Glutamatergic neuron (in vitro differentiated cells): ENCODE results near the gene SCCPDH. TPM values are rescaled to one million over a fixed set of nuclear protein-coding genes. Genes with fewer than 3 reads are reported as not detected.

ENCODE experiments used
- DNase-seq: peaks from one replicate; pipeline ENCODE4 v3.0.0; 2022
- H3K27ac Mint-ChIP-seq: one replicate; pipeline ENCODE4 v1.8.0; 2020; ENCODE audit warnings: mild to moderate bottlenecking, mixed read lengths, inconsistent platforms; ENCODE audit not compliant: unreplicated experiment
- H3K27me3 Mint-ChIP-seq: one replicate; pipeline ENCODE4 v1.8.0; 2020; ENCODE audit warnings: mild to moderate bottlenecking, moderate library complexity, mixed read lengths, inconsistent platforms; ENCODE audit not compliant: unreplicated experiment
- H3K36me3 Mint-ChIP-seq: one replicate; pipeline ENCODE4 v1.8.0; 2020; ENCODE audit warnings: mild to moderate bottlenecking, mixed read lengths, inconsistent platforms; ENCODE audit not compliant: unreplicated experiment
- H3K4me1 Mint-ChIP-seq: one replicate; pipeline ENCODE4 v1.8.0; 2020; ENCODE audit warnings: mild to moderate bottlenecking, low read depth, mixed read lengths, inconsistent platforms; ENCODE audit not compliant: unreplicated experiment
- H3K4me3 Mint-ChIP-seq: one replicate; pipeline ENCODE4 v1.8.0; 2020; ENCODE audit warnings: mild to moderate bottlenecking, mixed read lengths, inconsistent platforms; ENCODE audit not compliant: unreplicated experiment
- H3K9me3 Mint-ChIP-seq: one replicate; pipeline ENCODE4 v1.8.0; 2020; ENCODE audit warnings: mild to moderate bottlenecking, moderate library complexity, mixed read lengths, inconsistent platforms; ENCODE audit not compliant: unreplicated experiment
- total RNA-seq: library from RNA; stranded (reverse); fragmentation: NEBNext Ultra II Directional; extraction: Animal tissue kit (Norgen Biotek cat#: 25700); gene quantifications from one replicate; pipeline ENCODE4 v1.2.1, GENCODE V29; 2021; ENCODE audit not compliant: unreplicated experiment
- TF ChIP-seq, protein P1 (sequence below): fragments of 200-600 bp; sonication (generic); IDR thresholded peaks from one replicate; pipeline ENCODE4 v1.5.0; 2021; ENCODE audit not compliant: partially characterized antibody, unreplicated experiment

Gene SCCPDH
- total RNA-seq, 1 donor from 2014 or later: 34.6 TPM

DNA sequence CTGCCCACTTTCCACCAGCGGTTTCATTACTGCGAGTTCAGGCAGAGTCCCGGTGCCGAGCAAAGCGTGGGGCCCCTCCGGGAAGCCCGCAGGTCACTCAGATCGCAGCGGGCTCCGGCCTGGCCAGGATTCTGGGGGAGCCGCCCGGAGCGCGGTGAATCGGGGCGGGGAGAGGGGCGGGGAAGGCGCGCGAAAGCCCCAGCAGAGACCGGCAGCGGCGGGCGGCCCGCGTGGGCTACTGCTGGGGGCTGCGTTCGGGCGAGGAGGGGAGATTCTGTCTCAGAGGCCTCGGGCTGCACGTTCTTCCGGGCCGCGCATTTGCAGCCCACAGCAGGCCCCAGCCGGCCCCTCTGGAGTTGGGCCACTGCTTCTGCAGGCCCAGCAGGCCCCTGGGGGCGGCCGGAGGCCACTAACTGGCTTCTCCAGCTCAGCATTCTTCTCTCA, 64.7 kb downstream of the SCCPDH start:
- Mint-ChIP-seq H3K36me3 (peaks cover 17% of the 10 kb centered on the region), H3K27ac (peak overlapping the region; percentile 52), H3K9me3 (peaks cover 22% of the 10 kb centered on the region), H3K4me3 (peak overlapping the region; percentile 53), H3K4me1 (peaks cover 20% of the 10 kb centered on the region), H3K27me3 (peaks cover 26% of the 10 kb centered on the region)
- TF ChIP-seq, protein P1, sequence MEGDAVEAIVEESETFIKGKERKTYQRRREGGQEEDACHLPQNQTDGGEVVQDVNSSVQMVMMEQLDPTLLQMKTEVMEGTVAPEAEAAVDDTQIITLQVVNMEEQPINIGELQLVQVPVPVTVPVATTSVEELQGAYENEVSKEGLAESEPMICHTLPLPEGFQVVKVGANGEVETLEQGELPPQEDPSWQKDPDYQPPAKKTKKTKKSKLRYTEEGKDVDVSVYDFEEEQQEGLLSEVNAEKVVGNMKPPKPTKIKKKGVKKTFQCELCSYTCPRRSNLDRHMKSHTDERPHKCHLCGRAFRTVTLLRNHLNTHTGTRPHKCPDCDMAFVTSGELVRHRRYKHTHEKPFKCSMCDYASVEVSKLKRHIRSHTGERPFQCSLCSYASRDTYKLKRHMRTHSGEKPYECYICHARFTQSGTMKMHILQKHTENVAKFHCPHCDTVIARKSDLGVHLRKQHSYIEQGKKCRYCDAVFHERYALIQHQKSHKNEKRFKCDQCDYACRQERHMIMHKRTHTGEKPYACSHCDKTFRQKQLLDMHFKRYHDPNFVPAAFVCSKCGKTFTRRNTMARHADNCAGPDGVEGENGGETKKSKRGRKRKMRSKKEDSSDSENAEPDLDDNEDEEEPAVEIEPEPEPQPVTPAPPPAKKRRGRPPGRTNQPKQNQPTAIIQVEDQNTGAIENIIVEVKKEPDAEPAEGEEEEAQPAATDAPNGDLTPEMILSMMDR: no peak
- no peak for DNase-seq

DNA sequence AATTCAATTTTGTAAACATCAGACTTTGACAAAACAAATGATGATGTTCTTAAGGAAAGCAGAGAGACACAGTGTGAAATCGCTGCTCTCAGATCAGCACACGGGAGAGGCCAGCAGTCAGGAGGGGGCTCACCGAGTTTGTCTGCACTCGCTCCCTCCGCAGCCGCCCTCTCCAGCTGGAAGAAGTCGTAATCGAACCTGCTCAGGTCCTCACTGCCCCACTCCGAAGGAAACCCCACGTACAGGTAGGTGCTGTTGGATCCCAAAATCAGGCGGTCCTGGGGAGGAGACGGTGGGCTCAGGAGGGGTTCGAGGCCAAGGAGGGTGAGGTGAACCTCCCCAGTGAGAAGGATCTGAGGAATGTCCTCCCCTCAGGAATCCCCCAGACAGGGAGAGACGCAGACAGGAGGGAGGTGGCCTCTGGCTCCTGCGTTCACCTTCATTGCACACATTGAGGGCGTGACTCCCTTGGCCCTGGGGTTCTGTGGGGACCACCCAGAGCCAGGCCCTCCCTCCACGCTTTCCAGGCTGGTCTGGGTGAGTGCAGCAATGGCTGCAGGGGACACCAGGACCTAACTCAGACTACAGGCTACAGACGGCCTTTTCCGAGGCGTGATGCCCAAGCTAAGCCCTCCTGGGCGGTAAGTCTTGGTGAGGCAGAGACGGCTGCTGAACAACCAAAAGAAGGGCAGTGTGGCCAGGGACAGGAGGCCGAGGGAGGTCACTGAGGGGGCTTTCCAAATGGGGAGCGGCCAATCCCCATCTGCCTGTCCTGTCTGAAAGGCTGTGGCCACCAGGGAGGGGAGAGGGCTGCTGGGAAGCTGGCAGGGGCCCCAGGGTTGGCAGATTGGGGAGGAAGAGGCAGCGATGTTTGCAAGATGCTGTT, 65.5 kb downstream of the SCCPDH start:
- Mint-ChIP-seq H3K36me3 (peaks cover 17% of the 10 kb centered on the region), H3K4me1 (peaks cover 23% of the 10 kb centered on the region), H3K27me3 (peaks cover 28% of the 10 kb centered on the region), H3K9me3 (peaks cover 25% of the 10 kb centered on the region), H3K4me3 (peak overlapping the region; percentile 53), H3K27ac (peak overlapping the region; percentile 52)
- no peak for DNase-seq
- TF ChIP-seq, protein P1: no peak

DNA sequence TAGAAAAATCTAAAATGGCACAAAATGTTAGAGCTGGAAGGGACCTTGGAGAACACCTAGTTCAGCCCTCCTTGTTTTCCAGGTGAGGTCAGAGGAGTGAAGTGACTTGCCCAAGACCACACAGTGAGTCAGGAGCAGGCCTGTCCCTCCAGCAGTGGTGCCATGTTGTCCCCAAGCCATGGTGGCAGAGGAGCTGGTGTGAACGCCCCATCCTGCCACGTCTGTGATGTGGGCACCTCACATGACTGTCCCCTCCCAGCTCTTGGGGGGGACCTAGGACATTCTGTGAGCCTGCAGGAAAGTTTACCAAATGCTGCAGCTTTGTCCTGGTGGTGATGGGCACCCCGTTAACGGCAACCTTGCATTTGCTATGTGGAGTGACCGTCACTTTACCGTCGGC, 66.2 kb downstream of the SCCPDH start:
- H3K4me3 Mint-ChIP-seq: no peak overlapping the region
- peaks cover 23% of the 10 kb centered on the region for H3K9me3 Mint-ChIP-seq
- no peak overlapping the region for H3K27ac Mint-ChIP-seq
- peaks cover 27% of the 10 kb centered on the region for H3K27me3 Mint-ChIP-seq
- peaks cover 24% of the 10 kb centered on the region for H3K4me1 Mint-ChIP-seq
- H3K36me3 Mint-ChIP-seq: peaks cover 13% of the 10 kb centered on the region
- no peak for DNase-seq
- TF ChIP-seq, protein P1: no peak

DNA sequence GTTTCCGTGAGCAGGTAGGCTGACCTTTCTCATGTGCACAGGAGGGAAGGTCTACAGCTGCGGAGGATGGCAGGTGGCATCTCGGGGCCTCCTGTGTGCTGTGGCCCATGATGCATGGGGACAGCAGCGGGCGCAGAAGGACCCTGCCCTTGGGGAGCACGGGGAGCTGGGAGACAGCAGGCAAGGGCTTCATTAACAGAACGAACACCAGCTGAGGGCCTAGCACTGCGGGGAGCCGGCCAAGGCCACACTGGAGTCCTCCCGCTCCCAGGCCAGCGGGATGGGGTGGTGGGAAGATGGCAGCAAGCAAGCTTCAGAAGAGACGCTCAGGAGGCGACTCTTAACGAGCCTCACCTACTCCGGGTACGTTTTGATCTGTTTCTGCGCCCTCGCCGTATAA, 66.6 kb downstream of the SCCPDH start:
- Mint-ChIP-seq H3K36me3 (peaks cover 16% of the 10 kb centered on the region), H3K27ac (no peak overlapping the region), H3K4me1 (peaks cover 28% of the 10 kb centered on the region), H3K4me3 (no peak overlapping the region), H3K27me3 (peaks cover 25% of the 10 kb centered on the region), H3K9me3 (peaks cover 21% of the 10 kb centered on the region)
- TF ChIP-seq, protein P1: no peak
- DNase-seq: no peak

DNA sequence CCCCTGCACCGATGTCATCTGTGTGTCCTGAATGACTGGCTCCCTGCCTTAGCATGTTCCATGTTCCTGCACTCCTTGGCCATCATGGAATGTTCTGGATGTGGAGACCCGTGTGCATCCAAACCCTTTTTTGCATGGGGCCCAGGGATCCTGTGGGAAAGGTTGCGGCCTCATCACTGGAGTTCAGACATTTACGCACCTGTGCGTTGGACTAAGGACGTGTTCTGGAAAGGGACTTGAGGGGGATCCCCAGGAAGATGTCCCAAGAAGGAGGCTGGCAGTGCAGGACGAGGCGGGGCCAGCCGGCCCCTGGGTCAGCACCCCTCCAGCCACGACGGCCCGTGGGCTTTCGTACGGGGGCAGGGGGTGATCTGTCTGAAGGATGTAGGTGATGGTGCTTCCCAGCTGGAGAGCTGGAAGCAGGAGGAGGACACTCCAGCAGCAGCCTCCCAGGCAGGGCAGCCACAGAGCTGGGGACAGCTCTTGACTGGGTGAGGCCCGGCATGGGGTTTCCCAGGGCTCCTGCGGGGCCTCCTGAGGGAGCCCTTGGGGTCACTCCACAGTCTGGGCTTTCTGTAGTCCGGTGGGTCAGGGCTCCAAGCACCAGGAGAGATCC, 67.2 kb downstream of the SCCPDH start:
- Mint-ChIP-seq H3K27ac (no peak overlapping the region), H3K4me1 (peaks cover 29% of the 10 kb centered on the region), H3K4me3 (no peak overlapping the region), H3K36me3 (peaks cover 14% of the 10 kb centered on the region), H3K9me3 (peaks cover 16% of the 10 kb centered on the region), H3K27me3 (peaks cover 21% of the 10 kb centered on the region)
- TF ChIP-seq, protein P1: no peak
- DNase-seq: no peak
